Esophagus mucosa (tissue), 1 donor: Measurements from ENCODE around the gene QDPR. TPM values are rescaled to one million over a fixed set of nuclear protein-coding genes. Genes with fewer than 3 reads are reported as not detected.
"Not testable (repeated sequence)": the region's sequence is repeated elsewhere in the genome, so short reads cannot be mapped to it uniquely, and the experiment has no call there.

Experiments
- ATAC-seq: fragments of 200-7000 bp; cut with Tn5 transposase; one replicate; pipeline ENCODE4 v1.9.1; 2020
- total RNA-seq: library from RNA; stranded (reverse); gene quantifications from one replicate; pipeline ENCODE4 v1.2.4, GENCODE V29; 2023
- donor health status: DM: yes; HTN: yes; CAD: no.

The QDPR gene
- total RNA-seq, 1 donor from 2014 or later = 18.0 TPM

- no peak for ATAC-seq
These were observed 22.2 kb downstream of the QDPR start for GRCh38 chr4:17489721-17490120.

GRCh38 chr4:17489123-17489522, 22.8 kb downstream of the QDPR start:
- ATAC-seq = no peak

GRCh38 chr4:17482716-17483115, 29.2 kb downstream of the QDPR start:
- no peak for ATAC-seq

GRCh38 chr4:17480955-17481354, 30.9 kb downstream of the QDPR start:
- no peak for ATAC-seq

GRCh38 chr4:17480210-17480927, 31.5 kb downstream of the QDPR start:
- ATAC-seq = no peak

GRCh38 chr4:17477774-17478472, 34.0 kb downstream of the QDPR start:
- no peak for ATAC-seq

GRCh38 chr4:17476853-17477252, 35.0 kb downstream of the QDPR start:
- ATAC-seq = no peak

GRCh38 chr4:17475481-17475880, 36.4 kb downstream of the QDPR start:
- ATAC-seq = no peak

- ATAC-seq = no peak
These were observed 41.8 kb downstream of the QDPR start for GRCh38 chr4:17469931-17470674.

GRCh38 chr4:17468619-17469221, 43.2 kb downstream of the QDPR start:
- ATAC-seq = no peak

GRCh38 chr4:17463606-17464005, 48.3 kb downstream of the QDPR start:
- no peak for ATAC-seq

GRCh38 chr4:17450269-17450804, 61.6 kb downstream of the QDPR start:
- ATAC-seq = no peak

GRCh38 chr4:17448689-17449088, 63.2 kb downstream of the QDPR start:
- ATAC-seq = peak; percentile 86

- ATAC-seq = peak; percentile 84
These were observed 64.1 kb downstream of the QDPR start for GRCh38 chr4:17447675-17448298.

GRCh38 chr4:17447056-17447455, 64.8 kb downstream of the QDPR start:
- no peak for ATAC-seq

- not testable (repeated sequence) for ATAC-seq
These were observed 69.4 kb downstream of the QDPR start for GRCh38 chr4:17442477-17442876.

- peak; percentile 18 for ATAC-seq
These were observed 74.5 kb downstream of the QDPR start for GRCh38 chr4:17437396-17437795.

GRCh38 chr4:17436750-17437090, 75.2 kb downstream of the QDPR start:
- ATAC-seq = no peak
